GM12873 (cell line): ENCODE data around the gene TDRD1.

Experiments
- TF ChIP-seq, protein P1 (sequence below): IDR thresholded peaks from 2 replicates; pipeline ENCODE4 v1.5.1; 2012; ENCODE audit warnings: low read depth, mild to moderate bottlenecking, moderate library complexity, low read length, control low read depth; ENCODE audit not compliant: insufficient read depth; ENCODE audit errors: missing control alignments

TDRD1 gene

GRCh38 chr10:114208351-114208750, 29.2 kb downstream of the TDRD1 start:
- TF ChIP-seq, protein P1, sequence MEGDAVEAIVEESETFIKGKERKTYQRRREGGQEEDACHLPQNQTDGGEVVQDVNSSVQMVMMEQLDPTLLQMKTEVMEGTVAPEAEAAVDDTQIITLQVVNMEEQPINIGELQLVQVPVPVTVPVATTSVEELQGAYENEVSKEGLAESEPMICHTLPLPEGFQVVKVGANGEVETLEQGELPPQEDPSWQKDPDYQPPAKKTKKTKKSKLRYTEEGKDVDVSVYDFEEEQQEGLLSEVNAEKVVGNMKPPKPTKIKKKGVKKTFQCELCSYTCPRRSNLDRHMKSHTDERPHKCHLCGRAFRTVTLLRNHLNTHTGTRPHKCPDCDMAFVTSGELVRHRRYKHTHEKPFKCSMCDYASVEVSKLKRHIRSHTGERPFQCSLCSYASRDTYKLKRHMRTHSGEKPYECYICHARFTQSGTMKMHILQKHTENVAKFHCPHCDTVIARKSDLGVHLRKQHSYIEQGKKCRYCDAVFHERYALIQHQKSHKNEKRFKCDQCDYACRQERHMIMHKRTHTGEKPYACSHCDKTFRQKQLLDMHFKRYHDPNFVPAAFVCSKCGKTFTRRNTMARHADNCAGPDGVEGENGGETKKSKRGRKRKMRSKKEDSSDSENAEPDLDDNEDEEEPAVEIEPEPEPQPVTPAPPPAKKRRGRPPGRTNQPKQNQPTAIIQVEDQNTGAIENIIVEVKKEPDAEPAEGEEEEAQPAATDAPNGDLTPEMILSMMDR: no peak

DNA sequence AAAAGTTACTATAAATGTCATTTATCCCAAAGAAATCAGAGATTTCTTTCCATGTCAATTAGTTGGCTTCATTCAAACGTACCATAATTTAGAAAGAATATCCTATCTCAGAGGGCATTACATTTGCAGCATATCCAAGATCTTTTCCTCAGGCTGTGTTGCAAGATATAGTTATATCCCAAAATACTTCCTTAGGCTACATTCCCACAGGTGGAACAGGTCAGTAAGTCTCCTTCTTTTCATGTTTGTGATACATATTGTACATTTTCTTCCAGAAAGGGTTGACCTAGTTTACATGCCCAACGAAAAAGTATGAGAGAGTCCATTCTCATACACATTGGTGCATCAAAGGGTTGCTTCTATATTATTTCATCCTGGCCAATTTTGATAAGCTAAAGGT, 33.0 kb downstream of the TDRD1 start:
- TF ChIP-seq, protein P1: no peak

- TF ChIP-seq, protein P1: no peak
Observed at GRCh38 chr10:114215033-114215432, 35.9 kb downstream of the TDRD1 start.

DNA sequence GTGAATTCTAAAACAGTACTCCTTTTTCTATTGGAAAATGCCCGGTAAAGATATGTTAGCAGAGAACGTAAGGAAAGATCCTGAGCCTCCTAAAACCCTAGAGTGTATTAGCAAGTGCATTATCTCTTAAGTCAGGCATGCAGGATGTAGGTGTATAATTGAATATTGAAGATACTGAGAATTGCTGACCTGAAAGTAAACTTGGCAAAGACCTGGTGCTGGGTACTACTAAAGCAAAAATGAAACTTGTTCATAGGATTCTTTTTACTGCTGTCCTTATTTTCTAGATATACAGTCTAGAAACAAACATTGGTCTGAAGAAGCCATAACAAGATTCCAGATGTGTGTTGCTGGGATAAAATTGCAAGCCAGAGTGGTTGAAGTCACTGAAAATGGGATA, 41.1 kb downstream of the TDRD1 start:
- TF ChIP-seq, protein P1: no peak

- TF ChIP-seq, protein P1: no peak
Observed at GRCh38 chr10:114221235-114221634, 42.1 kb downstream of the TDRD1 start.

DNA sequence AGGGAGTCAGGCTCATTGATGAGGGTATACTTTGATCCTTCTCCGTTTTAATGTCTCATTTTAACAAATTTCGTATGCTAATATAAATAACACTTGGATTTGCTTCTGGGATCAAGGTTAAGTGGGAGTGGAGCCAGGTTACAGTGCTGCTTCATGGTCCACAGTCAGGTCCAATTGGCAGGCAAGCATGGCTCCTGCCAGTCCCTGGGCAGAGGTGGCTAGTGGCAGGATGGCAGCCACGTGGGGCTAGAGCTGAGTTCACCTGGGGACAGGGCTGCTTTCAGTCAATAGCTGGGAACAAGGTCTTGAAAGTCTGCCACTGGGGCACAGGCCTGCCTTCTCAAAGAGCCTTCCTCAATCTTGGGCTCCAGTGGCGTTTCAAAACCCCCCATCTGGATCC, 43.9 kb downstream of the TDRD1 start:
- TF ChIP-seq, protein P1: no peak

GRCh38 chr10:114228156-114228555, 49.0 kb downstream of the TDRD1 start:
- TF ChIP-seq, protein P1: no peak
